ENCODE data around the gene KCNK10.

KCNK10 gene

GRCh38 chr14:88179716-88180115, 143.4 kb downstream of the KCNK10 start:
- DNase-seq (ENCODE audit: low read depth) = no peak

- DNase-seq (ENCODE audit: low read depth) = no peak
Observed at GRCh38 chr14:88170333-88170732, 152.7 kb downstream of the KCNK10 start.

- peak; percentile 14 for DNase-seq (ENCODE audit: low read depth)
Observed at GRCh38 chr14:88168498-88169165, 154.4 kb downstream of the KCNK10 start.

- DNase-seq (ENCODE audit: low read depth) = no peak
Observed at GRCh38 chr14:88168025-88168424, 155.0 kb downstream of the KCNK10 start.

- DNase-seq (ENCODE audit: low read depth) = no peak
Observed at GRCh38 chr14:88166616-88167015, 156.5 kb downstream of the KCNK10 start.

- DNase-seq (ENCODE audit: low read depth) = no peak
Observed at GRCh38 chr14:88164906-88165534, 158.0 kb downstream of the KCNK10 start.

- no peak for DNase-seq (ENCODE audit: low read depth)
Observed at GRCh38 chr14:88163731-88164255, 159.3 kb downstream of the KCNK10 start.

GRCh38 chr14:88156127-88156526, 166.9 kb downstream of the KCNK10 start:
- no peak for DNase-seq (ENCODE audit: low read depth)

GRCh38 chr14:88154926-88155325, 168.1 kb downstream of the KCNK10 start:
- no peak for DNase-seq (ENCODE audit: low read depth)

GRCh38 chr14:88154321-88154720, 168.7 kb downstream of the KCNK10 start:
- no peak for DNase-seq (ENCODE audit: low read depth)

GRCh38 chr14:88146881-88147649, 176.0 kb downstream of the KCNK10 start:
- no peak for DNase-seq (ENCODE audit: low read depth)

GRCh38 chr14:88143810-88144209, 179.3 kb downstream of the KCNK10 start:
- DNase-seq (ENCODE audit: low read depth) = no peak

GRCh38 chr14:88142997-88143396, 180.1 kb downstream of the KCNK10 start:
- DNase-seq (ENCODE audit: low read depth) = no peak

GRCh38 chr14:88140874-88141273, 182.2 kb downstream of the KCNK10 start:
- DNase-seq (ENCODE audit: low read depth) = no peak

GRCh38 chr14:88137327-88137726, 185.7 kb downstream of the KCNK10 start:
- DNase-seq (ENCODE audit: low read depth) = no peak
